Suprapubic skin (tissue), 4 donors: Measurements from ENCODE around the gene KIF13A. TPM values are rescaled to one million over a fixed set of nuclear protein-coding genes. Genes with fewer than 3 reads are reported as not detected.

ENCODE experiments used
- DNase-seq, 2 donors: peaks; one replicate each; pipeline ENCODE4 v3.0.0-alpha.2; 2019; ENCODE audit warnings: low spot score in 2 of 2
- H3K27ac ChIP-seq: fragments of 200-600 bp; sonication (generic); one replicate; pipeline ENCODE4 v1.5.1; 2019
- H3K27me3 ChIP-seq: fragments of 200-600 bp; sonication (generic); one replicate; pipeline ENCODE4 v1.5.1; 2019
- H3K36me3 ChIP-seq: fragments of 200-600 bp; sonication (generic); one replicate; pipeline ENCODE4 v1.5.1; 2019
- H3K4me1 ChIP-seq: fragments of 200-600 bp; sonication (generic); one replicate; pipeline ENCODE4 v1.5.1; 2019
- H3K4me3 ChIP-seq: fragments of 200-600 bp; sonication (generic); one replicate; pipeline ENCODE4 v1.5.1; 2019; ENCODE audit warnings: mild to moderate bottlenecking
- H3K9me3 ChIP-seq: fragments of 200-600 bp; sonication (generic); one replicate; pipeline ENCODE4 v1.5.1; 2019
- CTCF ChIP-seq, 2 donors: fragments of 200-600 bp in 1 of 2; fragments of 450-650 bp in 1 of 2; sonication (generic) in 1 of 2; IDR thresholded peaks; one replicate each; pipeline ENCODE4 v1.5.1; 2016 to 2019; ENCODE audit warnings: antibody characterized with exemption in 2 of 2, mild to moderate bottlenecking in 1 of 2, moderate library complexity in 1 of 2
- EP300 ChIP-seq: sonication (generic); formaldehyde crosslinking; IDR thresholded peaks from one replicate; pipeline ENCODE4 v1.6.1; 2017; ENCODE audit warnings: antibody characterized with exemption
- POLR2A ChIP-seq, 2 donors: fragments of 450-650 bp; IDR thresholded peaks; one replicate each; pipeline ENCODE4 v1.6.1; 2017; ENCODE audit warnings: antibody characterized with exemption in 2 of 2, mild to moderate bottlenecking in 2 of 2, moderate library complexity in 2 of 2
- POLR2AphosphoS5 ChIP-seq, 3 donors: sonication (generic); formaldehyde crosslinking; IDR thresholded peaks; one replicate each; pipeline ENCODE4 v1.6.1; 2017; ENCODE audit warnings: antibody characterized with exemption in 3 of 3
- WGBS: methylation state at CpG from one replicate; pipeline ENCODE4 v1.1.5; 2018; 5-methylcytosine and 5-hydroxymethylcytosine counted together
- total RNA-seq, 4 donors: library from RNA; depleted of rRNA; stranded (reverse); fragments of >200 nt; gene quantifications; one replicate each; pipeline ENCODE4 v1.1.0, GENCODE V29; 2016

The KIF13A gene
- total RNA-seq, 4 donors from 2014 or later: 73.0 to 91.9 (median 78.9) TPM

- DNase-seq: no peak
- TF ChIP-seq EP300: no peak
- TF ChIP-seq POLR2A (IDR thresholded peaks at IDR 0.05): no peak
- no peak for TF ChIP-seq POLR2AphosphoS5 (IDR thresholded peaks at IDR 0.05)
- no peak for TF ChIP-seq CTCF (IDR thresholded peaks at IDR 0.05)
- WGBS: 66% methylated on average over 2 of the region's 2 CpGs
- H3K27me3 ChIP-seq: no peaks in the 10 kb centered on the region
- no peak overlapping the region for H3K4me3 ChIP-seq
- H3K9me3 ChIP-seq: no peaks in the 10 kb centered on the region
- H3K4me1 ChIP-seq: no peaks in the 10 kb centered on the region
- H3K36me3 ChIP-seq: no peaks in the 10 kb centered on the region
- no peak overlapping the region for H3K27ac ChIP-seq
Measured at GRCh38 chr6:17716221-17716620, 271.2 kb downstream of the KIF13A start.

- H3K9me3 ChIP-seq: no peaks in the 10 kb centered on the region
- H3K36me3 ChIP-seq: no peaks in the 10 kb centered on the region
- H3K4me3 ChIP-seq: no peak overlapping the region
- no peaks in the 10 kb centered on the region for H3K27me3 ChIP-seq
- DNase-seq: no peak
- H3K27ac ChIP-seq: no peak overlapping the region
- TF ChIP-seq EP300 (no peak), CTCF (IDR thresholded peaks at IDR 0.05) (no peak), POLR2AphosphoS5 (IDR thresholded peaks at IDR 0.05) (no peak), POLR2A (IDR thresholded peaks at IDR 0.05) (no peak)
- no peaks in the 10 kb centered on the region for H3K4me1 ChIP-seq
- 61% methylated on average over 10 of the region's 10 CpGs for WGBS
Measured at GRCh38 chr6:17714879-17715851, 272.3 kb downstream of the KIF13A start.

- no peaks in the 10 kb centered on the region for H3K27me3 ChIP-seq
- no peak overlapping the region for H3K27ac ChIP-seq
- no peaks in the 10 kb centered on the region for H3K9me3 ChIP-seq
- H3K4me1 ChIP-seq: no peaks in the 10 kb centered on the region
- no peak for DNase-seq
- no peak overlapping the region for H3K4me3 ChIP-seq
- no peak for TF ChIP-seq EP300
- no peak for TF ChIP-seq CTCF (IDR thresholded peaks at IDR 0.05)
- TF ChIP-seq POLR2AphosphoS5 (IDR thresholded peaks at IDR 0.05): no peak
- no peak for TF ChIP-seq POLR2A (IDR thresholded peaks at IDR 0.05)
- no peaks in the 10 kb centered on the region for H3K36me3 ChIP-seq
Measured at GRCh38 chr6:17714177-17714576, 273.3 kb downstream of the KIF13A start.

GRCh38 chr6:17712576-17712975 lies 274.9 kb downstream of the KIF13A start:
- no peak for DNase-seq
- Histone ChIP-seq H3K4me3 (no peak overlapping the region), H3K27me3 (no peaks in the 10 kb centered on the region), H3K4me1 (no peaks in the 10 kb centered on the region), H3K9me3 (no peaks in the 10 kb centered on the region), H3K27ac (no peak overlapping the region), H3K36me3 (no peaks in the 10 kb centered on the region)
- TF ChIP-seq EP300 (no peak), POLR2A (IDR thresholded peaks at IDR 0.05) (no peak), POLR2AphosphoS5 (IDR thresholded peaks at IDR 0.05) (no peak), CTCF (IDR thresholded peaks at IDR 0.05) (no peak)
- 65% methylated on average over 1 of the region's 1 CpG for WGBS

GRCh38 chr6:17710331-17710730 lies 277.1 kb downstream of the KIF13A start:
- no peak overlapping the region for H3K27ac ChIP-seq
- no peaks in the 10 kb centered on the region for H3K27me3 ChIP-seq
- 77% methylated on average over 3 of the region's 3 CpGs for WGBS
- H3K9me3 ChIP-seq: no peaks in the 10 kb centered on the region
- DNase-seq: no peak
- H3K4me3 ChIP-seq: no peak overlapping the region
- no peaks in the 10 kb centered on the region for H3K36me3 ChIP-seq
- no peak for TF ChIP-seq POLR2A (IDR thresholded peaks at IDR 0.05)
- no peak for TF ChIP-seq POLR2AphosphoS5 (IDR thresholded peaks at IDR 0.05)
- no peak for TF ChIP-seq EP300
- TF ChIP-seq CTCF (IDR thresholded peaks at IDR 0.05): no peak
- H3K4me1 ChIP-seq: peaks cover 4% of the 10 kb centered on the region
